ENCODE measurements around the gene KRTAP24-1. TPM values are rescaled to one million over a fixed set of nuclear protein-coding genes. Genes with fewer than 3 reads are reported as not detected.

Gene KRTAP24-1
- not detected in 2 replicates for total RNA-seq

GRCh38 chr21:30282850-30283249, at the start of gene KRTAP24-1:
Gene KRTAP24-1, minus strand, starts transcription at chr21:30282950. Its CDS starts 18 bp downstream, at chr21:30282932.

GRCh38 chr21:30320215-30320614, 37.5 kb upstream of the KRTAP24-1 start, which contains the start of gene KRTAP26-1:
Gene KRTAP26-1, minus strand, starts transcription at chr21:30320315. Its CDS starts 280 bp downstream, at chr21:30320035.

GRCh38 chr21:30289215-30289614, 6.5 kb upstream of the KRTAP24-1 start, which contains the start of gene KRTAP25-1:
Gene KRTAP25-1, minus strand, starts transcription at chr21:30289514. Its CDS starts 24 bp downstream, at chr21:30289490.

Other genes starting within 250 kb of the KRTAP24-1 start
- under 0.01 TPM in 1 of 2 replicates, not detected in the other for gene CLDN17, start 116.1 kb downstream of the KRTAP24-1 start, total RNA-seq
- under 0.01 TPM in 2 replicates for gene CLDN8, start 66.9 kb downstream of the KRTAP24-1 start, total RNA-seq
- not detected in 2 replicates for gene KRTAP25-1, start 6.6 kb upstream of the KRTAP24-1 start, total RNA-seq
- gene KRTAP26-1, start 37.4 kb upstream of the KRTAP24-1 start, total RNA-seq: not detected in 2 replicates
- gene KRTAP27-1, start 54.7 kb upstream of the KRTAP24-1 start, total RNA-seq: not detected in 2 replicates
- gene KRTAP23-1, start 65.7 kb upstream of the KRTAP24-1 start, total RNA-seq: not detected in 2 replicates
- not detected in 2 replicates for gene KRTAP13-2, start 89.3 kb upstream of the KRTAP24-1 start, total RNA-seq
- gene KRTAP13-1, start 113.1 kb upstream of the KRTAP24-1 start, total RNA-seq: not detected in 2 replicates
- gene KRTAP13-3, start 143.0 kb upstream of the KRTAP24-1 start, total RNA-seq: not detected in 2 replicates
- gene KRTAP13-4, start 147.3 kb upstream of the KRTAP24-1 start, total RNA-seq: not detected in 2 replicates
- gene KRTAP15-1, start 157.3 kb upstream of the KRTAP24-1 start, total RNA-seq: not detected in 2 replicates
- 0.24 TPM in 1 of 2 replicates, not detected in the other for gene KRTAP19-1, start 197.4 kb upstream of the KRTAP24-1 start, total RNA-seq
- gene KRTAP19-2, start 204.5 kb upstream of the KRTAP24-1 start, total RNA-seq: not detected in 2 replicates
- not detected in 2 replicates for gene KRTAP19-3, start 209.1 kb upstream of the KRTAP24-1 start, total RNA-seq
- gene KRTAP19-4, start 214.2 kb upstream of the KRTAP24-1 start, total RNA-seq: not detected in 2 replicates
- gene KRTAP19-5, start 219.2 kb upstream of the KRTAP24-1 start, total RNA-seq: not detected in 2 replicates

Measured in tracheal epithelial cell (primary cell).